ENCODE data around the gene ALPI.

DNA sequence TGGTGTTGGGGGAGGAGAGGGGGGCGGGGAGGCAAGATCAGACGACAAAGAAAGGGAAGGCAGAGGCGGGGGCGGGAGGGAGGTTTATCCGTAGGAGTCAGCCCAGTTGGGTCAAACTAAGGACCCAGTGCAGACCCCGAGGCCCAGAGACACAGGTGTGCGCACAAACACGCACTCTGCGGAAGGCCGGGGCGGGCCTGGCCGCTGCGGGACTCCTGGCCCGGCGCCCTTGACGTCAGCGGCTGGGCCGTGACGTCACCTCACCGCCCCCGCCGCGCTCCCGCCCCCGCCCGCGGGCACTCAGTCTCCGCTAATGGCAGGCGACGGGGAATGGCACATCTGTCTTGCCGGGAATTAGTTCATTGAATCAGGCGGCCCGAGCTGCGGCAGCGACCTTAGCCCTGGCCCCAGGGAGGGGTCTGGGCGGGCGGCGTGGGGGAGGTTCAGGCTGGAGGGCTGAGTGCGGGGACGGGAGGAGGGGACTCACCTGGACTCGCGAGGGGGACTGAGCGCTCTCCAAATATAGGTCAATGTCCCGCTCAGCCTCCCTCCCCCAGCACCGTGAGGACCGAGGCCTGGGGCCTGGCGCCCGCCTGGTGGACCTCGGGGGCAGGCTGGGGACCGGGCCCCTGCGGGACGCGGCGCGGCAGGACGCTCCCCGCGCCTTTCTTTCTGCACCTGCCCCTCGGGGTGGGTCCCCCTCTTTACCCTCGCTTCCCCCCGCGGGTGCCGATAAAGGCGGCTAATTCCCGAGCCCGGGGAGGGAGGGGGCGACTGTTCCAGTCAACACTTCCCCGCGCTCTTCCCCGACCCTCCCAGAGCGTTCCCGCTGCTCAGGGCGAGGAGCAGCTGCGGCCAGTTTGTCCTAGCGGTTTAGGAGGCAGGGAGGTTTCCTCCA, 47.2 kb downstream of the ALPI start:
- TF ChIP-seq POLR2AphosphoS5 (IDR thresholded peaks at IDR 0.05), result peak in 1 of 3 donors; percentile 14
- TF ChIP-seq, protein P1, sequence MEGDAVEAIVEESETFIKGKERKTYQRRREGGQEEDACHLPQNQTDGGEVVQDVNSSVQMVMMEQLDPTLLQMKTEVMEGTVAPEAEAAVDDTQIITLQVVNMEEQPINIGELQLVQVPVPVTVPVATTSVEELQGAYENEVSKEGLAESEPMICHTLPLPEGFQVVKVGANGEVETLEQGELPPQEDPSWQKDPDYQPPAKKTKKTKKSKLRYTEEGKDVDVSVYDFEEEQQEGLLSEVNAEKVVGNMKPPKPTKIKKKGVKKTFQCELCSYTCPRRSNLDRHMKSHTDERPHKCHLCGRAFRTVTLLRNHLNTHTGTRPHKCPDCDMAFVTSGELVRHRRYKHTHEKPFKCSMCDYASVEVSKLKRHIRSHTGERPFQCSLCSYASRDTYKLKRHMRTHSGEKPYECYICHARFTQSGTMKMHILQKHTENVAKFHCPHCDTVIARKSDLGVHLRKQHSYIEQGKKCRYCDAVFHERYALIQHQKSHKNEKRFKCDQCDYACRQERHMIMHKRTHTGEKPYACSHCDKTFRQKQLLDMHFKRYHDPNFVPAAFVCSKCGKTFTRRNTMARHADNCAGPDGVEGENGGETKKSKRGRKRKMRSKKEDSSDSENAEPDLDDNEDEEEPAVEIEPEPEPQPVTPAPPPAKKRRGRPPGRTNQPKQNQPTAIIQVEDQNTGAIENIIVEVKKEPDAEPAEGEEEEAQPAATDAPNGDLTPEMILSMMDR (IDR thresholded peaks at IDR 0.05), result no peak
